HG03558 (cell line): ENCODE results near the gene TNN.

Experiments
- ATAC-seq: cut with Tn5 transposase; IDR thresholded peaks from one replicate; pipeline ENCODE4 v1.9.1; 2021; ENCODE audit warnings: moderate number of reproducible peaks; ENCODE audit not compliant: unreplicated experiment; ENCODE audit errors: extremely low read depth

The TNN gene

GRCh38 chr1:175195281-175195680 is 127.6 kb downstream of the TNN start:
- ATAC-seq, result no peak

GRCh38 chr1:175195798-175196197 is 128.2 kb downstream of the TNN start:
- ATAC-seq, result no peak

- ATAC-seq, result no peak
Measured at GRCh38 chr1:175197531-175197930, 129.9 kb downstream of the TNN start.
